GM23338 (cell line): ENCODE results near the gene ARID3A. TPM values are rescaled to one million over a fixed set of nuclear protein-coding genes. Genes with fewer than 3 reads are reported as not detected.
A peak's percentile ranks its signal among the peaks of the same experiment; 100 is the strongest.

Experiments
- ATAC-seq: fragments of 200-7000 bp; cut with Tn5 transposase; 3 replicates; pipeline ENCODE4 v1.9.1; 2020
- DNase-seq: peaks from one replicate; pipeline ENCODE4 v3.0.0-alpha.2; 2015; ENCODE audit warnings: low spot score
- H2AFZ ChIP-seq: fragments of 200-600 bp; sonication (generic); 2 replicates; pipeline ENCODE4 v1.8.0; 2016; ENCODE audit warnings: antibody characterized with exemption, mild to moderate bottlenecking, moderate library complexity
- H3F3A ChIP-seq: fragments of 200-600 bp; sonication (generic); replicated peaks from 2 replicates; pipeline ENCODE4 v1.8.0; 2017; ENCODE audit warnings: antibody characterized with exemption, mixed run types, low read depth
- H3K27ac ChIP-seq: fragments of 200-600 bp; sonication (generic); 2 replicates; pipeline ENCODE4 v1.6.1; 2016; ENCODE audit warnings: low read depth
- H3K27me3 ChIP-seq: fragments of 200-600 bp; sonication (generic); 2 replicates; pipeline ENCODE4 v1.8.0; 2016; ENCODE audit warnings: mild to moderate bottlenecking, mixed run types, moderate library complexity; ENCODE audit not compliant: insufficient read depth
- H3K36me3 ChIP-seq: fragments of 200-600 bp; sonication (generic); 2 replicates; pipeline ENCODE4 v1.8.0; 2016; ENCODE audit warnings: mild to moderate bottlenecking; ENCODE audit not compliant: insufficient read depth
- H3K4me1 ChIP-seq: fragments of 200-600 bp; sonication (generic); 2 replicates; pipeline ENCODE4 v1.8.0; 2016; ENCODE audit warnings: mild to moderate bottlenecking, moderate library complexity; ENCODE audit not compliant: insufficient read depth
- H3K4me2 ChIP-seq: fragments of 200-600 bp; sonication (generic); 2 replicates; pipeline ENCODE4 v1.7.1; 2017; ENCODE audit warnings: mixed run types
- H3K4me3 ChIP-seq: fragments of 200-600 bp; sonication (generic); 2 replicates; pipeline ENCODE4 v1.6.1; 2016; ENCODE audit warnings: mixed run types
- H3K79me2 ChIP-seq: fragments of 200-600 bp; sonication (generic); replicated peaks from 2 replicates; pipeline ENCODE4 v1.8.0; 2017; ENCODE audit warnings: mild to moderate bottlenecking; ENCODE audit not compliant: insufficient read depth
- H3K9me2 ChIP-seq: fragments of 200-600 bp; sonication (generic); 2 replicates; pipeline ENCODE4 v1.8.0; 2017; ENCODE audit not compliant: insufficient read depth
- H4K20me1 ChIP-seq: fragments of 200-600 bp; sonication (generic); replicated peaks from 2 replicates; pipeline ENCODE4 v1.8.0; 2017; ENCODE audit warnings: mild to moderate bottlenecking; ENCODE audit not compliant: insufficient read depth
- H3K27ac Mint-ChIP-seq: 2 replicates; pipeline ENCODE4 v1.8.0; 2020; ENCODE audit warnings: inconsistent platforms, mild to moderate bottlenecking, moderate library complexity, mixed read lengths
- H3K27me3 Mint-ChIP-seq: 3 replicates; pipeline ENCODE4 v1.8.0; 2022; ENCODE audit warnings: low read depth, mild to moderate bottlenecking, moderate library complexity, mixed read lengths, inconsistent platforms; ENCODE audit not compliant: insufficient read depth, poor library complexity
- H3K36me3 Mint-ChIP-seq: 3 replicates; pipeline ENCODE4 v1.8.0; 2021; ENCODE audit warnings: low read depth, mild to moderate bottlenecking, inconsistent platforms, moderate library complexity, mixed read lengths
- H3K4me1 Mint-ChIP-seq: 3 replicates; pipeline ENCODE4 v1.8.0; 2020; ENCODE audit warnings: mild to moderate bottlenecking, inconsistent platforms, mixed read lengths
- H3K4me3 Mint-ChIP-seq: 3 replicates; pipeline ENCODE4 v1.8.0; 2021; ENCODE audit warnings: moderate library complexity, mild to moderate bottlenecking, inconsistent platforms, mixed read lengths
- H3K9me3 Mint-ChIP-seq: 3 replicates; pipeline ENCODE4 v1.8.0; 2020; ENCODE audit warnings: moderate library complexity, mild to moderate bottlenecking, inconsistent platforms, mixed read lengths
- CREB1 ChIP-seq: fragments of 250-450 bp; sonication (Bioruptor Pico); IDR thresholded peaks from 2 replicates; pipeline ENCODE4 v1.5.0; 2020; ENCODE audit warnings: low read depth, mild to moderate bottlenecking, moderate library complexity
- ETS1 ChIP-seq: IDR thresholded peaks from 2 replicates; pipeline ENCODE4 v1.6.1; 2016; ENCODE audit warnings: antibody characterized with exemption
- EZH2 ChIP-seq: fragments of 200-600 bp; sonication (generic); IDR thresholded peaks from one replicate; pipeline ENCODE4 v1.8.0; 2017; ENCODE audit warnings: antibody characterized with exemption, mild to moderate bottlenecking, low read depth; ENCODE audit not compliant: unreplicated experiment
- EZH2phosphoT487 ChIP-seq: fragments of 200-600 bp; sonication (generic); IDR thresholded peaks from one replicate; pipeline ENCODE4 v1.8.1; 2018; ENCODE audit warnings: antibody characterized with exemption; ENCODE audit not compliant: unreplicated experiment
- JUNB ChIP-seq: IDR thresholded peaks from one replicate; pipeline ENCODE4 v1.6.1; 2016; ENCODE audit warnings: antibody characterized with exemption; ENCODE audit not compliant: unreplicated experiment
- NANOG ChIP-seq: IDR thresholded peaks from 2 replicates; pipeline ENCODE4 v1.6.1; 2016; ENCODE audit warnings: antibody characterized with exemption, borderline replicate concordance
- POLR2AphosphoS5 ChIP-seq: IDR thresholded peaks from 2 replicates; pipeline ENCODE4 v1.6.1; 2016; ENCODE audit warnings: antibody characterized with exemption, low read depth
- ZNF114 ChIP-seq: fragments of 250-450 bp; sonication (Bioruptor Pico); IDR thresholded peaks from 2 replicates; pipeline ENCODE4 v1.5.0; 2020; ENCODE audit warnings: mild to moderate bottlenecking, moderate library complexity
- ZNF462 ChIP-seq: fragments of 250-450 bp; sonication (Bioruptor Pico); IDR thresholded peaks from 2 replicates; pipeline ENCODE4 v1.5.0; 2020; ENCODE audit warnings: mild to moderate bottlenecking, moderate library complexity
- polyA plus RNA-seq: library from polyadenylated mRNA; unstranded; fragments of >200 nt; fragmentation: Nextera tagmentation; extraction: Ambion mirVana; gene quantifications from 2 replicates; pipeline ENCODE4 v1.2.1, GENCODE V29; 2016
- total RNA-seq: library from RNA; depleted of rRNA; stranded (reverse); fragments of >200 nt; shearing (Covaris generic); gene quantifications from 2 replicates; pipeline ENCODE4 v1.2.3, GENCODE V29; 2014
- TF ChIP-seq, protein P1 (sequence below): IDR thresholded peaks from one replicate; pipeline ENCODE4 v1.6.1; 2018; ENCODE audit warnings: antibody characterized with exemption; ENCODE audit not compliant: unreplicated experiment
- TF ChIP-seq, protein P2 (sequence below), 2 experiments: fragments of 200-600 bp in 1 of 2; sonication (generic) in 1 of 2; conservative IDR thresholded peaks; 2 replicates each; pipeline versions ENCODE4 v1.5.1 to v1.6.1; 2016 to 2017; ENCODE audit warnings: antibody characterized with exemption in 2 of 2, low read depth in 2 of 2, mild to moderate bottlenecking in 2 of 2, moderate library complexity in 1 of 2

The ARID3A gene
- total and polyA plus RNA-seq, 2 experiments from 2014 or later: 33.6 to 51.6 TPM

DNA sequence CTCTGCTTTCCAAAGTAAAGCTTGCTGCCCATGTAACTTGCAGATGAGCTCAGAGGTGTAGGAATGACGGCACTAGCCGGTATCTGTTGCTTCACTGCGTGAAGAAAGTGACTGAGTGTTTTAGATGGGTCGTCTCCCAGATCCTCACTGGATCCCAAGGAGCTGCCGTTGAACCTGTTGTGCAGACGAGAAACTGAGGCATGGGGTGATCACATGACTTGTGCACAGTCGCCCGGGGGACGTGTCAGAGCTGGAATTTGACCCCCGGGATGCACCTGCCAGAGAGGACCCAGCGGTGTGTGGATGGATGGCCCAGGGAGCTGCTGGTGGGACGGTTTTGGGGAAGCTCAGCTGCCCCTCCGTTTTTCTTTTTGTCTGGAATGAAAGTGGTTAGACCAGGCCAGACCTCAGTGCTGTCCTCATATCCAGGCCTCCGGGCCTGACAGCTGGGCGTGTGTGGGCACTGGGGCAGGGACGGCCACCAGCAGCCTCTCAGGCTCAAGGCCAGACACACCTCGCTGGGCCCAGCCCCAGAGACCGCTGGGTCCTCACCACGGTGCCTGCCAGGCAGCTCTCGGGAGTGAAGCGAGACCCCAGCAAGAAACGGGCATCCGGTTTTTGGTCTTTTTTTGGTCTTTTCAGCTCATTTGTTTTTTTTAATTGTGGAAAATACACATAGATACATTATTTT lies 12.5 kb downstream of the ARID3A start:
- H3K9me3 Mint-ChIP-seq: peaks cover 2% of the 10 kb centered on the region; the same call in 2 of the 3 replicates
- DNase-seq (no peak), ATAC-seq (no peak)
- H3K4me1 Mint-ChIP-seq: peaks cover 4% of the 10 kb centered on the region; the same call in 2 of the 3 replicates
- Histone ChIP-seq H4K20me1 (peaks cover 11% of the 10 kb centered on the region), H3K9me2 (no peaks in the 10 kb centered on the region), H2AFZ (no peak overlapping the region), H3F3A (0 out of 2 replicates have a peak, but pooled peaks cover 3% of the 10 kb centered on the region), H3K4me3 (no peak overlapping the region), H3K4me2 (no peak overlapping the region), H3K79me2 (peaks cover 82% of the 10 kb centered on the region), H3K4me1 (0 out of 2 replicates have a peak, but pooled peaks cover 4% of the 10 kb centered on the region), H3K36me3 (no peaks in the 10 kb centered on the region), H3K27ac (peak overlapping the region; percentile 59; the same call in 1 of the 2 replicates), H3K27me3 (no peaks in the 10 kb centered on the region)
- peak overlapping the region; percentile 30; the same call in 1 of the 2 replicates for H3K27ac Mint-ChIP-seq
- no peak overlapping the region for H3K4me3 Mint-ChIP-seq
- H3K36me3 Mint-ChIP-seq: peaks cover 39% of the 10 kb centered on the region
- H3K27me3 Mint-ChIP-seq: peaks cover 14% of the 10 kb centered on the region
- no peak for TF ChIP-seq JUNB
- no peak for TF ChIP-seq ZNF462 (CRISPR knock-in tag)
- no peak for TF ChIP-seq EZH2phosphoT487
- no peak for TF ChIP-seq ETS1
- no peak for TF ChIP-seq ZNF114 (CRISPR knock-in tag)
- no peak for TF ChIP-seq EZH2
- TF ChIP-seq, protein P1, sequence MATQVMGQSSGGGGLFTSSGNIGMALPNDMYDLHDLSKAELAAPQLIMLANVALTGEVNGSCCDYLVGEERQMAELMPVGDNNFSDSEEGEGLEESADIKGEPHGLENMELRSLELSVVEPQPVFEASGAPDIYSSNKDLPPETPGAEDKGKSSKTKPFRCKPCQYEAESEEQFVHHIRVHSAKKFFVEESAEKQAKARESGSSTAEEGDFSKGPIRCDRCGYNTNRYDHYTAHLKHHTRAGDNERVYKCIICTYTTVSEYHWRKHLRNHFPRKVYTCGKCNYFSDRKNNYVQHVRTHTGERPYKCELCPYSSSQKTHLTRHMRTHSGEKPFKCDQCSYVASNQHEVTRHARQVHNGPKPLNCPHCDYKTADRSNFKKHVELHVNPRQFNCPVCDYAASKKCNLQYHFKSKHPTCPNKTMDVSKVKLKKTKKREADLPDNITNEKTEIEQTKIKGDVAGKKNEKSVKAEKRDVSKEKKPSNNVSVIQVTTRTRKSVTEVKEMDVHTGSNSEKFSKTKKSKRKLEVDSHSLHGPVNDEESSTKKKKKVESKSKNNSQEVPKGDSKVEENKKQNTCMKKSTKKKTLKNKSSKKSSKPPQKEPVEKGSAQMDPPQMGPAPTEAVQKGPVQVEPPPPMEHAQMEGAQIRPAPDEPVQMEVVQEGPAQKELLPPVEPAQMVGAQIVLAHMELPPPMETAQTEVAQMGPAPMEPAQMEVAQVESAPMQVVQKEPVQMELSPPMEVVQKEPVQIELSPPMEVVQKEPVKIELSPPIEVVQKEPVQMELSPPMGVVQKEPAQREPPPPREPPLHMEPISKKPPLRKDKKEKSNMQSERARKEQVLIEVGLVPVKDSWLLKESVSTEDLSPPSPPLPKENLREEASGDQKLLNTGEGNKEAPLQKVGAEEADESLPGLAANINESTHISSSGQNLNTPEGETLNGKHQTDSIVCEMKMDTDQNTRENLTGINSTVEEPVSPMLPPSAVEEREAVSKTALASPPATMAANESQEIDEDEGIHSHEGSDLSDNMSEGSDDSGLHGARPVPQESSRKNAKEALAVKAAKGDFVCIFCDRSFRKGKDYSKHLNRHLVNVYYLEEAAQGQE: no peak
- TF ChIP-seq, protein P2, sequence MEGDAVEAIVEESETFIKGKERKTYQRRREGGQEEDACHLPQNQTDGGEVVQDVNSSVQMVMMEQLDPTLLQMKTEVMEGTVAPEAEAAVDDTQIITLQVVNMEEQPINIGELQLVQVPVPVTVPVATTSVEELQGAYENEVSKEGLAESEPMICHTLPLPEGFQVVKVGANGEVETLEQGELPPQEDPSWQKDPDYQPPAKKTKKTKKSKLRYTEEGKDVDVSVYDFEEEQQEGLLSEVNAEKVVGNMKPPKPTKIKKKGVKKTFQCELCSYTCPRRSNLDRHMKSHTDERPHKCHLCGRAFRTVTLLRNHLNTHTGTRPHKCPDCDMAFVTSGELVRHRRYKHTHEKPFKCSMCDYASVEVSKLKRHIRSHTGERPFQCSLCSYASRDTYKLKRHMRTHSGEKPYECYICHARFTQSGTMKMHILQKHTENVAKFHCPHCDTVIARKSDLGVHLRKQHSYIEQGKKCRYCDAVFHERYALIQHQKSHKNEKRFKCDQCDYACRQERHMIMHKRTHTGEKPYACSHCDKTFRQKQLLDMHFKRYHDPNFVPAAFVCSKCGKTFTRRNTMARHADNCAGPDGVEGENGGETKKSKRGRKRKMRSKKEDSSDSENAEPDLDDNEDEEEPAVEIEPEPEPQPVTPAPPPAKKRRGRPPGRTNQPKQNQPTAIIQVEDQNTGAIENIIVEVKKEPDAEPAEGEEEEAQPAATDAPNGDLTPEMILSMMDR (conservative IDR thresholded peaks at IDR 0.05; ENCODE audit: low read depth in 2 of 2): no peak
- TF ChIP-seq CREB1 (CRISPR knock-in tag): no peak
- no peak for TF ChIP-seq NANOG
- no peak for TF ChIP-seq POLR2AphosphoS5
